BJ (cell line): ENCODE measurements around the gene RAG2. TPM values are rescaled to one million over a fixed set of nuclear protein-coding genes. Genes with fewer than 3 reads are reported as not detected.

Experiments used
- CTCF ChIA-PET: fragments of 350-600 bp; formaldehyde crosslinking; extraction: SDS; loops from one replicate; lab custom pipeline; 2021; ENCODE audit warnings: antibody characterized with exemption, inconsistent platforms; lab: Yijun Ruan, JAX
- POLR2A ChIA-PET: fragments of 300-600 bp; sonication (Branson Sonifier 250); formaldehyde crosslinking; extraction: SDS; loops from one replicate; lab custom pipeline; 2021; ENCODE audit warnings: antibody characterized with exemption; lab: Charles Lee
- DNase-seq: peaks from one replicate; pipeline ENCODE4 v3.0.0-alpha.2; 2011; ENCODE audit warnings: low read depth
- H3K27me3 ChIP-seq: 2 replicates; pipeline ENCODE4 v1.6.0; 2011; ENCODE audit warnings: low read length; ENCODE audit not compliant: control insufficient read depth, insufficient read depth
- H3K36me3 ChIP-seq: 2 replicates; pipeline ENCODE4 v1.5.1; 2011; ENCODE audit warnings: low read length; ENCODE audit not compliant: control insufficient read depth, insufficient read depth
- H3K4me3 ChIP-seq: 2 replicates; pipeline ENCODE4 v1.5.1; 2011; ENCODE audit warnings: low read depth, mild to moderate bottlenecking, control low read depth, low read length
- polyA plus RNA-seq: library from polyadenylated mRNA; depleted of rRNA; stranded (reverse); fragments of >200 nt; gene quantifications from 2 replicates; pipeline ENCODE4 v1.2.3, GENCODE V29; 2011
- TF ChIP-seq, protein P1 (sequence below): IDR thresholded peaks from 2 replicates; pipeline ENCODE4 v1.5.1; 2011; ENCODE audit warnings: low read depth, mild to moderate bottlenecking, control low read depth, inconsistent platforms, low read length, moderate library complexity; ENCODE audit not compliant: insufficient read depth

The RAG2 gene
- polyA plus RNA-seq, 1 experiment: not detected

DNA sequence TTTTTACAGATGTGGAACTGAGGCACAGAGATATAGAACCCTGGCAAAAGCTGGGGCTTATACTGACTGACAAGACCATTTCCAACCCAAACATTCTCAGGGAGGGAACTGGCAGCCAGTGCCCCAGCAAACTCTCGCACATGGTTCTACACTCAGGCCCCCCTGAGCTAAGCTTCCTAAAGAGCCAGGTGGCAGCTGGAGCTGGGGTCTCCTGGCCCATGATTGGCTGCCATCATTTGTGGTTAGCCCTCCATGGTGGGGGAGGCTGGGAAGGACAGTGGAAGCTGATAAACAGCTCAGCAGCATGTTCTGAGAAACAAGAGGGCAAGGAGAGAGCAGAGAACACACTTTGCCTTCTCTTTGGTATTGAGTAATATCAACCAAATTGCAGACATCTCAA is 30.3 kb downstream of the RAG2 start, which contains the start of gene RAG1:
RAG1 (plus strand) TSS at position 314 of the 400 bp plus-strand sequence. CDS start 5,298 bp downstream, outside the sequence.
- no peak within 1 kb of the TSS for H3K4me3 ChIP-seq
- H3K36me3 ChIP-seq: no peaks in the 10 kb centered on the region
- CTCF ChIA-PET: interaction anchor here (0.6 to 9.1 kb wide), 4 partner anchors 27 to 180 kb away, joined by 3 to 156 read pairs (median 51); partner anchors contain the start of gene IFTAP
- H3K27me3 ChIP-seq: peaks cover 10% of the 10 kb centered on the region
- TF ChIP-seq, protein P1, sequence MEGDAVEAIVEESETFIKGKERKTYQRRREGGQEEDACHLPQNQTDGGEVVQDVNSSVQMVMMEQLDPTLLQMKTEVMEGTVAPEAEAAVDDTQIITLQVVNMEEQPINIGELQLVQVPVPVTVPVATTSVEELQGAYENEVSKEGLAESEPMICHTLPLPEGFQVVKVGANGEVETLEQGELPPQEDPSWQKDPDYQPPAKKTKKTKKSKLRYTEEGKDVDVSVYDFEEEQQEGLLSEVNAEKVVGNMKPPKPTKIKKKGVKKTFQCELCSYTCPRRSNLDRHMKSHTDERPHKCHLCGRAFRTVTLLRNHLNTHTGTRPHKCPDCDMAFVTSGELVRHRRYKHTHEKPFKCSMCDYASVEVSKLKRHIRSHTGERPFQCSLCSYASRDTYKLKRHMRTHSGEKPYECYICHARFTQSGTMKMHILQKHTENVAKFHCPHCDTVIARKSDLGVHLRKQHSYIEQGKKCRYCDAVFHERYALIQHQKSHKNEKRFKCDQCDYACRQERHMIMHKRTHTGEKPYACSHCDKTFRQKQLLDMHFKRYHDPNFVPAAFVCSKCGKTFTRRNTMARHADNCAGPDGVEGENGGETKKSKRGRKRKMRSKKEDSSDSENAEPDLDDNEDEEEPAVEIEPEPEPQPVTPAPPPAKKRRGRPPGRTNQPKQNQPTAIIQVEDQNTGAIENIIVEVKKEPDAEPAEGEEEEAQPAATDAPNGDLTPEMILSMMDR: no peak
- no peak for DNase-seq
- POLR2A ChIA-PET: no interaction called here

DNA sequence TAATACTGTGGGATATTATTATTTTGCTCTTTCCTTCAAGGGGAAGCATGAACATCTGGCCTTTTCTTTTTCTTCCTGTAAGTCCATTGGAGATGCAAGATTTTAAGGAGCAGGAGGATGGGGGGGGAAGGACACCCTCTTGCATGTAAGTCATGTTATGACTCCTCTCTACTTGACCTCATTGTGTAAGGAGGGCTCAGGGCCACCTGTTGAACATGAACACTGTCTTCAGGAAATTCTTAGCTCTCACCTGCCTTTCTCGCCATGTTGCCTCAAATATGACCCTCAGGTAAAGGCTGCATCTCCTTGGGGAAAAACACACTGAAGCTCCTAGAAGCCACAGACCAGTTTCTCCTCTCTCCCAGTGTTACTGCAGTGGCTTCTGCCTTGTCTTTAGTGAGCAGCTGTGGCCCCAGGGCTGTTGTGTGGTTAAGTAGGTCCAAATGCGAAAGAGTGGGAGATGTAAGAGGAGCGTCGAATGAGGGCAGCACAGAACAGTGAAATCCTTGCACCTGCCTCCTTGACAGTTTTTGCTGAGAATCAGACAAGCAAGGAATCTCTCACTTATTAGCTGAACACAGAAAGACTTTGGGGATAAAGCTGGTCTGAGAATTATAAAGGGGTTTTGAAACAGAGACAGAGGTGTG is 31.5 kb downstream of the RAG2 start:
- DNase-seq: no peak
- Histone ChIP-seq H3K4me3 (no peak overlapping the region), H3K27me3 (peaks cover 10% of the 10 kb centered on the region), H3K36me3 (no peaks in the 10 kb centered on the region)
- ChIA-PET POLR2A (no interaction called here), CTCF (interaction anchor here (0.7 to 9.1 kb wide), 5 partner anchors 16 to 181 kb away, joined by 3 to 156 read pairs (median 6); no protein-coding TSS in a partner anchor)
- TF ChIP-seq, protein P1: no peak

DNA sequence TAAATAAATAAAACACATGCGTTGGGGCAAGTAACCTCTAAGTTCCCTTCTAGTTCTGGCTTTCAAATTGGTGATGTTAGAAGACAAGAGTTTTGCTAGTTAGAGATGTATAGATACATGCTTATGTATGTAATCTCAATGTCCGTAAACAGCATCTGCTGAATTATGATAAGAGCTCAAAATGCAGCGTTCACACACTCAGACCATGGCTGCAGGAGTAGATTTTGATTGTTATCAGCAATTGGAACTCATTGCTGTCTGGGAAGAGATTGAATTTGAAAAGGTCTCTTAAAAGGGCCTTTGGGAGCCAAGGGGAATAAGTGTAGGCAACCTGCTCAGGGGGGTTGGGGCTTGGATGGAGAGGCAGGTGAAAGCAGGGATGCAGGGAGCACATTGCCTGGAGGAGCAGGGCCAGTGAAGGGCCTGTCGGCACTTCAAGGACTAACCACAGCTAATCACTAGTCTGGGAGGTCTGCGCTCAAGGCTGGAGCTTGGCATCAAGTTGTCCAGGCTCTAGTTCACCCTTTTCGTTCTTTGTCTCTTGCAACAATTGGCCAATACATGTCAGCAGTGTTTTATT is 32.9 kb downstream of the RAG2 start:
- Histone ChIP-seq H3K27me3 (peaks cover 10% of the 10 kb centered on the region), H3K36me3 (no peaks in the 10 kb centered on the region), H3K4me3 (no peak overlapping the region)
- no peak for DNase-seq
- POLR2A ChIA-PET: no interaction called here
- CTCF ChIA-PET: interaction anchor here (0.6 to 9.1 kb wide), 24 partner anchors 10 to 259 kb away, joined by 3 to 156 read pairs (median 7); partner anchors contain the start of gene IFTAP
- TF ChIP-seq, protein P1: no peak

GRCh38 chr11:36564376-36565030 is 33.5 kb downstream of the RAG2 start:
- Histone ChIP-seq H3K36me3 (no peaks in the 10 kb centered on the region), H3K27me3 (peaks cover 10% of the 10 kb centered on the region), H3K4me3 (peak overlapping the region; percentile 7; the same call in 1 of the 2 replicates)
- DNase-seq: no peak
- POLR2A ChIA-PET: no interaction called here
- CTCF ChIA-PET: interaction anchor here (0.6 to 9.1 kb wide), 30 partner anchors 11 to 260 kb away, joined by 3 to 156 read pairs (median 6); partner anchors contain the start of gene IFTAP
- TF ChIP-seq, protein P1: peak; percentile 71
